H1 (cell line): ENCODE results near the gene ATP5F1C. TPM values are rescaled to one million over a fixed set of nuclear protein-coding genes. Genes with fewer than 3 reads are reported as not detected.
A peak's percentile ranks its signal among the peaks of the same experiment; 100 is the strongest.

Source experiments
- CTCF ChIA-PET: fragments of 300-600 bp; sonication (Branson Sonifier 250); formaldehyde crosslinking; loops from one replicate; lab custom pipeline; 2021; ENCODE audit not compliant: partially characterized antibody; lab: Charles Lee
- POLR2A ChIA-PET: fragments of 300-600 bp; sonication (Branson Sonifier 250); formaldehyde crosslinking; loops from one replicate; lab custom pipeline; 2021; ENCODE audit warnings: inconsistent platforms; ENCODE audit not compliant: partially characterized antibody; lab: Charles Lee
- DNase-seq, 2 experiments: peaks; one replicate each; pipeline versions ENCODE4 v3.0.0 to v3.0.0-alpha.2; 2010 to 2022; ENCODE audit warnings: low spot score in 2 of 2, low read depth in 1 of 2, mixed read lengths in 1 of 2
- FAIRE-seq: peaks from 2 replicates; lab custom pipeline; 2011; peaks lifted over from hg19 to GRCh38; lab: Jason Lieb, UNC
- H2AFZ ChIP-seq: 2 replicates; pipeline ENCODE4 v1.8.1; 2012; ENCODE audit warnings: low read length, inconsistent platforms
- H2AK5ac ChIP-seq: 2 replicates; pipeline ENCODE4 v1.6.1; 2013; ENCODE audit warnings: low read depth, low read length
- H2BK120ac ChIP-seq: replicated peaks from 2 replicates; pipeline ENCODE3; 2013; ENCODE audit warnings: low read depth, low read length, inconsistent platforms
- H2BK12ac ChIP-seq: 2 replicates; pipeline ENCODE4 v1.6.1; 2013; ENCODE audit warnings: low read depth, low read length
- H2BK15ac ChIP-seq: 2 replicates; pipeline ENCODE4 v1.6.1; 2013; ENCODE audit warnings: low read length
- H2BK20ac ChIP-seq: 2 replicates; pipeline ENCODE4 v1.6.1; 2013; ENCODE audit warnings: low read length
- H2BK5ac ChIP-seq: 2 replicates; pipeline ENCODE4 v1.6.1; 2013; ENCODE audit warnings: low read depth, low read length
- H3K14ac ChIP-seq: 2 replicates; pipeline ENCODE4 v1.6.1; 2013; ENCODE audit warnings: inconsistent platforms; ENCODE audit not compliant: insufficient read length
- H3K18ac ChIP-seq: 2 replicates; pipeline ENCODE4 v1.6.1; 2013; ENCODE audit warnings: low read length; ENCODE audit errors: extremely low read depth
- H3K23ac ChIP-seq: 2 replicates; pipeline ENCODE4 v1.6.1; 2013; ENCODE audit warnings: inconsistent platforms; ENCODE audit not compliant: insufficient read length
- H3K23me2 ChIP-seq: 2 replicates; pipeline ENCODE4 v1.6.1; 2013; ENCODE audit warnings: low read depth, low read length
- H3K27ac ChIP-seq: 2 replicates; pipeline ENCODE4 v1.6.1; 2011; ENCODE audit warnings: low read depth, low read length, inconsistent platforms
- H3K27me3 ChIP-seq, 4 experiments: replicated peaks in 1 of 4; 1 replicate in 1 of 4; 2 replicates in 3 of 4; pipeline versions ENCODE4 v1.6.1 to v1.8.1; 2011 to 2013; ENCODE audit warnings: low read length in 3 of 4, mild to moderate bottlenecking in 3 of 4, inconsistent platforms in 2 of 4, mixed read lengths in 2 of 4, moderate library complexity in 1 of 4; ENCODE audit not compliant: control insufficient read depth in 3 of 4, insufficient read depth in 3 of 4; ENCODE audit errors: extremely low read depth in 1 of 4
- H3K36me3 ChIP-seq, 4 experiments: 2 replicates each; pipeline versions ENCODE4 v1.6.1 to v1.8.1; 2011 to 2013; ENCODE audit warnings: mild to moderate bottlenecking in 4 of 4, low read length in 3 of 4, moderate library complexity in 2 of 4, control low read depth in 1 of 4, inconsistent platforms in 1 of 4; ENCODE audit not compliant: insufficient read depth in 4 of 4, control insufficient read depth in 2 of 4
- H3K4ac ChIP-seq: replicated peaks from 2 replicates; pipeline ENCODE3; 2013; ENCODE audit warnings: low read length, low read depth, mixed read lengths, inconsistent platforms; ENCODE audit not compliant: insufficient read length
- H3K4me1 ChIP-seq, 4 experiments: replicated peaks in 1 of 4; 1 replicate in 1 of 4; 2 replicates in 3 of 4; pipeline versions ENCODE4 v1.6.1 to v1.8.1; 2011 to 2013; ENCODE audit warnings: low read length in 3 of 4, inconsistent platforms in 2 of 4, mixed read lengths in 1 of 4; ENCODE audit not compliant: insufficient read depth in 4 of 4, control insufficient read depth in 3 of 4
- H3K4me2 ChIP-seq, 2 experiments: 2 replicates each; pipeline versions ENCODE4 v1.6.1 to v1.8.1; 2011 to 2013; ENCODE audit warnings: low read depth in 2 of 2, low read length in 2 of 2, control low read depth in 1 of 2, inconsistent platforms in 1 of 2, mild to moderate bottlenecking in 1 of 2; ENCODE audit not compliant: insufficient read depth in 1 of 2
- H3K4me3 ChIP-seq, 4 experiments: fragments of 200-600, 300-600 bp in 1 of 4; sonication (generic), shearing (Covaris generic), sonication (Bioruptor Twin) in 1 of 4; 2 replicates each; pipeline versions ENCODE4 v1.5.1 to v1.8.1; 2011 to 2016; ENCODE audit warnings: low read length in 4 of 4, low read depth in 3 of 4, control low read depth in 2 of 4, inconsistent platforms in 2 of 4, mild to moderate bottlenecking in 2 of 4, mixed read lengths in 1 of 4, moderate library complexity in 1 of 4; ENCODE audit not compliant: insufficient read depth in 2 of 4; ENCODE audit errors: extremely low read depth in 1 of 4
- H3K56ac ChIP-seq: replicated peaks from 2 replicates; pipeline ENCODE3; 2013; ENCODE audit warnings: low read depth, mild to moderate bottlenecking, mixed read lengths, low read length, inconsistent platforms; ENCODE audit not compliant: insufficient read length
- H3K79me1 ChIP-seq: 2 replicates; pipeline ENCODE4 v1.6.1; 2013; ENCODE audit warnings: low read depth, low read length, control low read depth
- H3K79me2 ChIP-seq, 2 experiments: 2 replicates each; pipeline versions ENCODE4 v1.6.1 to v1.8.1; 2012 to 2013; ENCODE audit warnings: low read length in 2 of 2, mild to moderate bottlenecking in 2 of 2, inconsistent platforms in 1 of 2; ENCODE audit not compliant: insufficient read depth in 2 of 2, control insufficient read depth in 1 of 2
- H3K9ac ChIP-seq, 4 experiments: replicated peaks in 1 of 4; 1 replicate in 1 of 4; 2 replicates in 3 of 4; pipeline versions ENCODE4 v1.6.1 to v1.8.1; 2011 to 2013; ENCODE audit warnings: low read depth in 3 of 4, low read length in 3 of 4, control low read depth in 2 of 4, mild to moderate bottlenecking in 2 of 4, moderate library complexity in 2 of 4, inconsistent platforms in 1 of 4; ENCODE audit errors: extremely low read depth in 1 of 4
- H3K9me3 ChIP-seq, 2 experiments: 2 replicates each; pipeline versions ENCODE4 v1.6.1 to v1.8.1; 2012 to 2013; ENCODE audit warnings: mild to moderate bottlenecking in 2 of 2, moderate library complexity in 2 of 2, control low read depth in 1 of 2, inconsistent platforms in 1 of 2, low read depth in 1 of 2, low read length in 1 of 2, mixed read lengths in 1 of 2; ENCODE audit not compliant: insufficient read depth in 2 of 2
- H4K20me1 ChIP-seq, 2 experiments: replicated peaks in 1 of 2; 2 replicates each; pipeline versions ENCODE3 to v1.8.1; 2011 to 2013; ENCODE audit warnings: inconsistent platforms in 2 of 2, low read length in 2 of 2, mild to moderate bottlenecking in 1 of 2; ENCODE audit not compliant: insufficient read depth in 2 of 2, control insufficient read depth in 1 of 2
- H4K5ac ChIP-seq: 2 replicates; pipeline ENCODE4 v1.6.1; 2013; ENCODE audit warnings: low read length, low read depth, mixed read lengths, inconsistent platforms; ENCODE audit not compliant: insufficient read length
- H4K8ac ChIP-seq: 2 replicates; pipeline ENCODE4 v1.8.0; 2013; ENCODE audit warnings: mild to moderate bottlenecking, moderate library complexity, low read length, inconsistent platforms; ENCODE audit not compliant: insufficient read depth; ENCODE audit errors: extremely low read depth
- H4K91ac ChIP-seq: replicated peaks from 2 replicates; pipeline ENCODE3; 2013; ENCODE audit warnings: low read length, mixed read lengths, inconsistent platforms; ENCODE audit not compliant: insufficient read length
- CEBPB ChIP-seq: IDR thresholded peaks from 2 replicates; pipeline ENCODE4 v1.6.1; 2012; ENCODE audit warnings: low read depth, low read length
- GABPA ChIP-seq: IDR thresholded peaks from 2 replicates; pipeline ENCODE4 v1.6.1; 2011; ENCODE audit warnings: mild to moderate bottlenecking, low read length, moderate library complexity, borderline replicate concordance; ENCODE audit not compliant: insufficient read depth
- HDAC2 ChIP-seq, 2 experiments: fragments of 300-600 bp in 1 of 2; sonication (generic) in 1 of 2; IDR thresholded peaks; 2 replicates each; pipeline ENCODE4 v1.6.1; 2011 to 2012; ENCODE audit warnings: low read depth in 2 of 2, low read length in 2 of 2, mild to moderate bottlenecking in 2 of 2, moderate library complexity in 2 of 2, borderline replicate concordance in 1 of 2, inconsistent platforms in 1 of 2
- KDM5A ChIP-seq: fragments of 200-600 bp; IDR thresholded peaks from 2 replicates; pipeline ENCODE4 v1.7.1; 2012; ENCODE audit warnings: mild to moderate bottlenecking, low read length, inconsistent platforms, mixed read lengths
- NANOG ChIP-seq: IDR thresholded peaks from 2 replicates; pipeline ENCODE4 v1.6.1; 2011; ENCODE audit warnings: low read length, low read depth, mild to moderate bottlenecking, inconsistent platforms; ENCODE audit not compliant: insufficient read depth, poor library complexity, severe bottlenecking
- POLR2AphosphoS5 ChIP-seq: IDR thresholded peaks from 2 replicates; pipeline ENCODE4 v1.6.1; 2011; ENCODE audit warnings: low read depth, low read length
- POU5F1 ChIP-seq: IDR thresholded peaks from 2 replicates; pipeline ENCODE4 v1.6.1; 2011; ENCODE audit warnings: low read depth, mild to moderate bottlenecking, low read length, moderate library complexity
- RAD21 ChIP-seq, 2 experiments: IDR thresholded peaks in 1 of 2; conservative IDR thresholded peaks in 1 of 2; 2 replicates each; pipeline ENCODE4 v1.6.1; 2011; ENCODE audit warnings: low read depth in 2 of 2, low read length in 2 of 2, improper control_type of control experiment in 1 of 2, inconsistent platforms in 1 of 2, mild to moderate bottlenecking in 1 of 2, moderate library complexity in 1 of 2
- RFX5 ChIP-seq: IDR thresholded peaks from 2 replicates; pipeline ENCODE4 v1.6.1; 2011; ENCODE audit warnings: low read depth, low read length, improper control_type of control experiment, borderline replicate concordance
- SIX5 ChIP-seq: IDR thresholded peaks from 2 replicates; pipeline ENCODE4 v1.6.1; 2011; ENCODE audit warnings: mild to moderate bottlenecking, low read depth, low read length
- SP2 ChIP-seq: IDR thresholded peaks from 2 replicates; pipeline ENCODE4 v1.6.1; 2012; ENCODE audit warnings: mild to moderate bottlenecking, low read length, inconsistent platforms
- YY1 ChIP-seq: IDR thresholded peaks from 2 replicates; pipeline ENCODE4 v1.6.1; 2011; ENCODE audit warnings: low read depth, mild to moderate bottlenecking, low read length
- WGBS, 2 experiments: shearing (Covaris generic) in 1 of 2; methylation state at CpG; one replicate each; pipeline versions ENCODE4 v1.1.6 to v1.1.7; 2013 to 2015; ENCODE audit warnings: low lambda C conversion rate in 2 of 2, mixed read lengths in 2 of 2, inconsistent platforms in 1 of 2, low coverage in 1 of 2, missing lambda C conversion rate in 1 of 2; ENCODE audit not compliant: insufficient replicate concordance in 2 of 2, insufficient coverage in 1 of 2, insufficient read length in 1 of 2; ENCODE audit errors: extremely low coverage in 1 of 2, missing lambda C conversion rate in 1 of 2; 5-methylcytosine and 5-hydroxymethylcytosine counted together
- polyA plus RNA-seq, 7 experiments: library from polyadenylated mRNA; depleted of rRNA in 3 of 7; stranded (reverse) in 5 of 7; unstranded in 2 of 7; fragments of >200 nt in 5 of 7; fragments of 200-250 nt in 2 of 7; gene quantifications; 1 replicate in 5 of 7; 2 replicates in 1 of 7; 4 replicates in 1 of 7; pipeline versions ENCODE4 v1.2.1 to v1.2.3, GENCODE V29; 2011 to 2013; ENCODE audit warnings: missing spikeins in 2 of 7, mixed read lengths in 2 of 7
- total RNA-seq: library from RNA; stranded (reverse); fragmentation: NEBNext Ultra II Directional; extraction: Animal tissue kit (Norgen Biotek cat#: 25700); gene quantifications from 2 replicates; pipeline ENCODE4 v1.2.1, GENCODE V29; 2021

The ATP5F1C gene
- total and polyA plus RNA-seq, 2 of the 8 experiments (the other 6 are each of a cell fraction or from before 2014, with no cell fraction given): 221 to 265 TPM

DNA sequence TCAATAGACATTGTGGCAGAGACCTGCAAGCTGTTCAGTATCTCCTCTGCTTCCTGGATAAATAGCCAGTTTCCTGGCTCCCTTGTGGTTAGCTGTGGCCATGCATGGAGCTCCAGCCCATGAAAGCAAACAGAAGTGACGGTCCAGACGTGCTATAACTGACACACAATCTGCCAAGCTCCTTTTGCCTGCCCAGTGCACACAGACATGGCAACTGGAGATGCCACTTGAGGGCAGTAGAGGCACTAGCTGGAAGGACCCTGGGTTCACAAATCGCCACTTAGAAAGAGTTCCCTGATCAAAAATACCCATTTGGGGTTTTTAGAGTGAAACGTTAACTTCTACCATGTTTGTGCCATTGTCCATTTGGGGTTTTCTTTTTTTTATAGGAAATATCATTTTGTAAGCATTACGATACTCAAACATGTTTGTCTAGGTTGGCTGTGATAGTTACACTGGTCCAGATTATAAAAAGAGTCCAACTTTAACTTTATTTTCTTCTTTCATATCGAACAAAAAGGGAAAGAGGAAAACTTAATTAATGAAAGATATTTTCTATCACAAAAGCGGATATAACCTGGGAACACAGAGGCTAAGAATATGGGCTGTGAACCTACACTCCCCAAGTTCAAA is 31.5 kb upstream of the ATP5F1C start:
- FAIRE-seq (no peak), DNase-seq (no peak)
- peaks cover 4 to 61% (median 30%) of the 10 kb centered on the region in 4 experiments; a peak in 7 of 8 replicates for H3K36me3 ChIP-seq
- POLR2A ChIA-PET: no interaction called here
- 77% methylated on average over 7 of the region's 7 CpGs; no CpG with 5 or more reads in 1 of the 2 experiments for WGBS, 2 experiments
- H2BK12ac ChIP-seq: no peak overlapping the region
- H3K23me2 ChIP-seq: no peaks in the 10 kb centered on the region
- no peak overlapping the region for H3K4ac ChIP-seq
- H3K79me1 ChIP-seq: no peaks in the 10 kb centered on the region
- H3K4me1 ChIP-seq: no peaks in the 10 kb centered on the region
- H4K8ac ChIP-seq: no peak overlapping the region
- no peak overlapping the region for H3K18ac ChIP-seq
- H2BK20ac ChIP-seq: no peak overlapping the region
- no peak overlapping the region for H3K56ac ChIP-seq
- H3K27ac ChIP-seq: no peak overlapping the region
- no peak overlapping the region for H2BK5ac ChIP-seq
- H3K9ac ChIP-seq: no peak overlapping the region
- H4K5ac ChIP-seq: no peak overlapping the region
- no peak overlapping the region for H3K4me2 ChIP-seq
- H2AFZ ChIP-seq: no peak overlapping the region
- H4K20me1 ChIP-seq: peaks cover 0 to 2% of the 10 kb centered on the region in 2 experiments
- H2BK15ac ChIP-seq: no peak overlapping the region
- no peak overlapping the region for H3K14ac ChIP-seq
- CTCF ChIA-PET: interaction anchor here (0.9 to 4.2 kb wide), 11 partner anchors 8 to 233 kb away, joined by 3 to 14 read pairs (median 4); no protein-coding TSS in a partner anchor
- H2BK120ac ChIP-seq: no peak overlapping the region
- no peaks in the 10 kb centered on the region for H3K9me3 ChIP-seq
- H3K4me3 ChIP-seq: no peak overlapping the region
- H3K27me3 ChIP-seq: no peaks in the 10 kb centered on the region
- no peak overlapping the region for H2AK5ac ChIP-seq
- H3K23ac ChIP-seq: no peak overlapping the region
- no peak overlapping the region for H4K91ac ChIP-seq
- no peaks in the 10 kb centered on the region for H3K79me2 ChIP-seq
- no peak for TF ChIP-seq CEBPB
- TF ChIP-seq SP2: no peak
- TF ChIP-seq POU5F1: no peak
- no peak for TF ChIP-seq SIX5
- TF ChIP-seq RFX5: no peak
- no peak for TF ChIP-seq YY1
- TF ChIP-seq KDM5A: no peak
- TF ChIP-seq NANOG: no peak
- TF ChIP-seq RAD21 (IDR thresholded peaks at IDR 0.05 in 1 of 2, conservative IDR thresholded peaks at IDR 0.05 in 1 of 2; ENCODE audit: low read depth in 2 of 2, low read length in 2 of 2): peak; percentile 46 to 62
- no peak for TF ChIP-seq GABPA
- TF ChIP-seq POLR2AphosphoS5: no peak
- no peak for TF ChIP-seq HDAC2 (IDR thresholded peaks at IDR 0.05; ENCODE audit: borderline replicate concordance in 1 of 2, low read depth in 2 of 2, low read length in 2 of 2)
